HG02970 (cell line): ENCODE data around the gene SLC35F2.
A peak's percentile ranks its signal among the peaks of the same experiment; 100 is the strongest.
"Not testable (repeated sequence)": the region's sequence is repeated elsewhere in the genome, so short reads cannot be mapped to it uniquely, and the experiment has no call there.

Experiments
- ATAC-seq: cut with Tn5 transposase; IDR thresholded peaks from one replicate; pipeline ENCODE4 v1.9.1; 2021; ENCODE audit warnings: mild to moderate bottlenecking, moderate library complexity, moderate number of reproducible peaks; ENCODE audit not compliant: unreplicated experiment, low FRiP score

SLC35F2 gene

GRCh38 chr11:107844041-107844440 lies 14.5 kb downstream of the SLC35F2 start:
- ATAC-seq = no peak

DNA sequence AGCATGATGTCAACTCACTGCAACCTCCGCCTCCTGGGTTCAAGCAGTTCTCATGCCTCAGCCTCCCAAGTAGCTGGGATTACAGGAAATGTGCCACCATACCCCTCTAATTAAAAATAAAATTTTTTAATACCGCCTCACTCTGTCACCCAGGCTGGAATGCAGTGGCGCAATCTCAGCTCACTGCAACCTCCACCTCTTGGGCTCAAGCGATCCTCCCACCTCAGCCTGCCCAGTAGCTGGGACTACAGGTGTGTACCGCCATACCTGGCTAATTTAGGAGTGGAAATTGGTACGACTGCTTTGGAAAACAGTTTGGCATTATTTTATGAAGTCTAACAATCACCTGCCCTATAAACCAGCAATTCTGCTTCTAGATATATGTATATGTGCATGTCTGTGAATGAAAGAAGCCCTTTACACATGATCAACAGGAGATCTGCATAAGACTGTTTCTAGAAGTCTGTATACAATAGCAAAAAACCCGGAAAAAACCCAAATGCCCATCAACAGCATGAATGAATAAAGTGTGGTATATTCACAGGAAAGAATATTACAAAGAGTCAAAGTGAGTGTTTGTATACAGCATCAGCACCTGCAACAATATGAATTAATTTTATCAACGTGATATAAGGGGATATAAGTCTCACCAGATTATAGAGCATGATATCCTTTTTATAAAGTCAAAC lies 16.0 kb downstream of the SLC35F2 start:
- ATAC-seq = no peak

DNA sequence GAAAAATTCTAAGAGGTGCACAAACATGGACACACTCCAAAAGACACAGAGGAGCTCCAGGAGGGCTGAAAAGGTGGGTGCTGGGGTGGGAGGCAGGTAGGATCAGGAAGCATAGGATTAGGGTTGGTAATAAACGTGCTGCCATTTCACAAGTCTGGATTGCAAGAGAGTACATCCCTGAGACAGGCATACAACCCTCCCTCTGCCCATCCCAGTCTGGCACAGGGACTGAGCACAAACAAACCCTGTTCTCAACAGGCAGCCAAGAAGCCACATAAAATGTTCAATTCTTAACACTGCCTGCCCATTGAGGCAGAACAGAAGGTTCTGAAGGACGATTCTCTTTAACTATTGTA lies 18.5 kb downstream of the SLC35F2 start:
- peak; percentile 17 for ATAC-seq

DNA sequence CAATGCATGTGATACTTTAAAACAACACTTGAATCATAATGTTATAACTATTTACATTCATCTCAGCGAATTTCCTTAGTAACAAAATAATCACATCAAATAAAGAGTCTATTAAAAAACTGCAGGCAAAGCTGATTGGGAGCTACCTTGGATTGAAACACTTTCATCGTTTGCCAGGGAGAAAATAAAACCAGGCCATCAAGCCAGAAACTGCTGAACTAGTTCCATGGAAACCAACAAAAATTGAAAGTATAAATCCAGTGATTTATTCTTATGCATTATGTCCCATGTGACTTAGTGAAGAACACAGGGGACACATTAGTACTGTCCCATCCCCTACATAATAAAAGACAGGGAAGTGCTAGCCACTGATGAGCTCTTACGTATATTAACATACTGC lies 21.7 kb downstream of the SLC35F2 start:
- no peak for ATAC-seq

DNA sequence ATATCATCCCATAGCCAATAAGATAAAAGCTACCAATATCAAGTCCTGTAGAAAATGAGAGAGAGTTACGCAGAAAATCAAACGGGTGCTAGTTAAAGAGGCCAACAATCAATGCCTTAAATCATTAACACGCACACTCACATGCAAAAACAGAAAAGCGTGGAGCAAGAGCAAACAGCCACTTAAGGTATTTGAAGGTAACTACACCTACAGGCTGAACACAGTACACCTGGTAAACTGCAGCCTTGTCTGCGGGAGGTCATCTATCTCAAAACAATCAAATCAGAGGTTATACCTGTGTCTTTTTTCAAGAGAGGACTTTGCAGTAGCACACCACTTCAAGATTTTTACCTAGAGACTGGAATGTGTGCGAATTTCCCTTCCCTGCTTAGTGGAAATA lies 23.6 kb downstream of the SLC35F2 start:
- no peak for ATAC-seq

DNA sequence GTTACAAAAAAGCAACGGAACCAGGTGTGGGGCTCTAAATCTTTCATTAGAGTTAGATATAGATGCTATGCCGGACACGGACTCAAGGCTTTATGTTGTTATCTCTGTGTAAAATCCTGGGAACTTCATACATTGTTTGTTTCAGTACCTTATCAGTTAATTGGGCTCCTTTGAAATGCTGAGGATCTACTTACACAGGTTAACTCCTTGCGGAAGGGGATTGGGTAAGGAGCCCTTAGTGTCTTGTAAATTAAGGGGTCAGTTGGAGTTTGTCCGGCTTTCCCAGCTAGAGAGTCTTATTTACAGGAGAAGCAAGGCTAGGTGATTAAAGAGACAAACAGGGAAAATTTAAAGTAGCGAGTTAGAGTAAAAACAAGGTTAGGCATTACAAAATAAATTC lies 24.7 kb downstream of the SLC35F2 start:
- ATAC-seq = not testable (repeated sequence)

GRCh38 chr11:107830915-107831540 lies 27.6 kb downstream of the SLC35F2 start:
- ATAC-seq = no peak

GRCh38 chr11:107827041-107827440 lies 31.5 kb downstream of the SLC35F2 start:
- no peak for ATAC-seq

DNA sequence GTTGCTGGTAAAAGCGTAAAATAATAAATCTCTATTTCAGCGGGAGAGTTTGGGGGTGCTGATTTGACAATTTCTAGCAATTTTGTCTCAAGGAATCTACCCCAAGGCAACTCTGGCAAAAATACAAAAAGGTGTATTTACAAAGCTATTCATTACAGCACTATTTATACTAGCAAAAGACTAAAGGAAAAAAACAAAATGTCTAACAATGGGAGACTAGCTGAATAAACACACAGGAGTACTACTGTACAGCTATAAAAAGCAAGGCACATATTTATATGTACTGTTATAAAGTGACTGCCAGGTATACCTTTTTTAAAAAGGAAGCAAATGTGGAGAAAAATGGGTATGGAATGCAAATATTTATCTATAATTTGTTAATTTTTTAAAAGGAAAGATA lies 32.7 kb downstream of the SLC35F2 start:
- no peak for ATAC-seq

- no peak for ATAC-seq
These were observed 33.8 kb downstream of the SLC35F2 start for GRCh38 chr11:107824668-107825369.

GRCh38 chr11:107821199-107821927 lies 37.2 kb downstream of the SLC35F2 start:
- ATAC-seq = no peak

DNA sequence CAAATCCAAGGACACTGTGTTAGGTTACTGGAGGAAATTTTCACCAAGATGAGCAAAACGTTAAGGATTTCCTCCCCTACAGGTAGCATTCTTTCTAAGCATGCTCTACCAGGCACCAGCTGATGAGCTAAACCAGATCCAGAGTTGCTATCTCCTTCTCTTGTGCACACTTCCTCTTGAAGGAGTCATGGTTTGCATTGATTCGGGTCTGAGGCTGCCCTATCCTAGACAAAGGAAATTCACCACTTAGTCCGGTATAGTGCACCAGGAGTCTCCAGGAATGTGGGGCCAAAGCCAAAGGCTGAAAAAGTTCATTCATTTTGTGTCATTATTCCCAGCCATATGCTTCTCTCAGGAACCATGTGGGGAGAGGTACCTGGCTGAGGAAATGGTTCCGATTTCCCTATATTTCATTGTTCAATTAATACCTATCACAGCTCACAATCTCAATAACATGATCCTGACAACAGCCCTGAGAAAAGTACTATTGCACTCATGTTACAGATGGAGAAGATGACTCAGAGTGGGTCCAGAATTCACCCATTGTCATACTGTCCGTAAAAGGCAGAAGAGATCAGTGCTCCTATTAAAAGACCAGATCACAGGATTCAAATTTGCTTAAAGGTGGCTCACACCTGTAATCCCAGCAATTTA lies 39.1 kb downstream of the SLC35F2 start:
- ATAC-seq = no peak

GRCh38 chr11:107818491-107818890 lies 40.1 kb downstream of the SLC35F2 start:
- ATAC-seq = no peak

- no peak for ATAC-seq
These were observed 42.6 kb downstream of the SLC35F2 start for GRCh38 chr11:107816028-107816427.

DNA sequence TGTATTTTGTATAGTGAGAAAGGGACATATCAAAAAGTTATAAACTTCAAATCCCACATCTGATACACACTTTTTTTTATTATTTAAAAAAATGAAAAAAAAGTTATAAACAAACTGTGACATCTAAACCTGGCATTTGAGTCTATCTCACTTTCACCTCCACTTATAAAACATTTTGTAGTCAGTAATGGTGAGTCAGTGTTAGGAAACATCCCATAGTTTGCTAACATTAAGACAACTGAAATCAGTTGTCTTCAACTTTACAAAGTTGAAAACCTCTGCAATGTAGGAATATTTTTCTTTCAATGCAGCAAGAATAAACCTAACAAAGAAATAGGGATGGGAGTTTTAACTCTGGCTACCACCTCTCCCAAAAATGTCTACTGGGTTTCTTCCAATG lies 47.7 kb downstream of the SLC35F2 start:
- ATAC-seq = no peak

GRCh38 chr11:107808521-107808920 lies 50.1 kb downstream of the SLC35F2 start:
- ATAC-seq = no peak

GRCh38 chr11:107804971-107805370 lies 53.6 kb downstream of the SLC35F2 start:
- ATAC-seq = no peak

DNA sequence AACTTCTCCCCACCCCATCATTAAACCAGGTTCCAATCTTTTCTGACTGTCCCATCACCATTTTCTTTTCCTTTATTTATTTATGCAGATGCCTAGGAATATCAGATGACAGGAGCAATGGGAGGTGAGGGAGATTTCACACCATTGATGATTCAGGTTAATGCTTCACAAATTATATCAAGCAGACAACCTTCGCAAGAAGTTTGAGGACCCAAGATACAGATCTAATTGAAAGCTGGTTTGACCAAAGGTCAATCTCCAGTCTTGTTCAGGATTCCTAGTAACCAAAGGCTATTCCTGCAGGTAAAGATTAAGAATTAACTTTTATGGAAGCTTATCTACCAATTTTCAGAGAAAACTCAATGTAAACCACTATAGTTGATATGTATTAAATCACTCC lies 54.4 kb downstream of the SLC35F2 start:
- no peak for ATAC-seq

DNA sequence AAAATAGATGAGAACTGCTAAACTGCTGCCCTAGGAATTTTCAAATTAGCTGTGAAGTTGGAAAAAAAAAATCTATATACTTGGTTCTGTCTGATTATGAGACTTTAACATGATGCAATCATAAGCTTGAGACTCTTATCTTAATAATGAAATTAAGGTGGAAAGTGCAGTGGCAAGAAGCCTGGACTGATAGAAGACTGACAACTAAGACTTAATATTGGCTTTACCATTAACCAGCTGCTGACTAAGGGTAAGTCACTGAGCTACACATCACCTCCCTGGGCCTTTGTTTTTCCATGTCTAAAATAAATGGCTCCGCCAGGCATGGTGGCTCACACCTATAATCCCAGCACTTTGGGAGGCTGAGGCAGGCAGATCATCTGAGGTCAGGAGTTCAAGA lies 56.9 kb downstream of the SLC35F2 start:
- ATAC-seq = no peak

GRCh38 chr11:107799218-107799859 lies 59.2 kb downstream of the SLC35F2 start:
- no peak for ATAC-seq
